NCI-H2029 treated with DMSO at 0.1 percent for 48 hours (cell line): Measurements from ENCODE around the gene TMA7.
"Not testable (repeated sequence)": the region's sequence is repeated elsewhere in the genome, so short reads cannot be mapped to it uniquely, and the experiment has no call there.

Experiments
- DNase-seq: peaks from one replicate; lab custom pipeline; 2025; lab: John Stamatoyannopoulos, UW

The TMA7 gene

GRCh38 chr3:48436477-48436787 is 3.6 kb upstream of the TMA7 start:
- no peak for DNase-seq

DNA sequence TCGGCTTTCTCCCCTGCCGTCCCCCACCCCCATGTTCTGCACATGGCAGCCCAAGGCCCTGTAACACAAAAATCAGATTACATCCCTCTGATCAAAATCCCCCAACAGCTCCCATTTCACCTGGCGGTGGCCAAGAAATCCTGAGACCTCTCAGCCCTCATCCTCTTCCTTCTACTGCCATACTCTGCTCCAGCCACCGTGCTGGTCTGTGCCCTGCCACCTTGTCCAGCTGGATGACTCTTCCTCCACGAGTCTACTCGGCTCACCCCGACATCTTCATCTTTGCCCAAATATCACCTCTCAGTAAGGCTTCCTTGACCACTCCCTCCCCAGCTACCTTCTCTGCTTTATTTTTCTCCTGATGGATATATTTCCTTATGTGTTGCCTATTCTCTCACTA is 3.2 kb upstream of the TMA7 start:
- DNase-seq: no peak

DNA sequence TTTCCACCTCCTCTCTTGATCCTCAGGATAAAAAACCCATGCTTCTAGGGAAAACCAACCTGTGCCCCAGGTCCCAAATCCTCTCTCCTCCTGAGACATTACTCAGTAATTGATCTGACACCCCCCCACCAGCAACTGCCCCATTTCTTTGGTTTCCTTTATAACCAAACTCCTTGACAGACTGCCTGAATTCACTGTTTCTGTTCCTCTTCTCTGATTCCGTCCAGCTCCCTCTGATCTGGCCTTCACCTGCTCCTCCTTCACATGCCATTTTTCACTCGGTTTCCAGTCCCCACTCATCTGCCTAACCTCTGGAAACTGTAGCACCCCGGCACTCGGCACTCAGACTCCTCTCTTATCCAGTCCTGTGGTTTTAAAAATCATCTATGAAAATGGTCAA is 2.2 kb upstream of the TMA7 start:
- DNase-seq: no peak

DNA sequence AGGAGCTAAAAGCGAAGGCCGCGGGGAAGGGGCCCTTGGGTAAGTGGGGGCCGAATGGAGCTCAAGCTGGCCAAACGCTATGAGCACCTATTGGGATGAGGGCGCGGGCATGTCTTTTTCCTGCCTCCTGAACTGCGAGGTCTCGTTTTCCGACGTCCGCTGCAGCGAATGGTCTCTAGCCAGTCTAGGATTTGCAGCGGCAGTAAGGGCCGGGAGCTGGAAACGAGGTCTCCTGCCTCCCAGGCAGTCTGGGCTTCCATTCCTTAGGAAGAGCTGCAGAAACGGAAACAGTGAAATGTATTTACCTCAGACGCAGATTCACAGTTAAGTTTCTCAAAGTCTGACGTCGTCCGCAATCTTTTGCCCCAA is 517 bp downstream of the TMA7 start:
- no peak for DNase-seq

DNA sequence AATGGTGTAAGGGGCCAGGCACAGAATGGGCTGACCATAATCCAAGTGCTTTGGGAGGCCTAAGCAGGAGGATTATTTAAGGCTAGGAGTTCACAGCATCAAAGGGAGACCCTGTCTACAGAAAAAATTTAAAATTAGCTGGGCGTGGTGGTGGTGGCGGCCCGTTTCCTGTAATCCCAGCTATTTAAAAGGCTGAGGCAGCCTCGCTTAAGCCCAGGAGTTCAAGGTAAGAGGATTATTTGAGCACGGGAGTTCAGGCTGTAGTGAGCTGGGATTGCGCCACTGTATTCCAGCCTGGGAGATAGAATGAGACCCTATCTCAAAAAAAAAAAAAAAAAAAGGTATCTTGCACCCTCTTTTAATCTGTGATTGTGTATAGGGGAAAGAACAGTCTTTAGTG is 1.9 kb downstream of the TMA7 start:
- DNase-seq: no peak

DNA sequence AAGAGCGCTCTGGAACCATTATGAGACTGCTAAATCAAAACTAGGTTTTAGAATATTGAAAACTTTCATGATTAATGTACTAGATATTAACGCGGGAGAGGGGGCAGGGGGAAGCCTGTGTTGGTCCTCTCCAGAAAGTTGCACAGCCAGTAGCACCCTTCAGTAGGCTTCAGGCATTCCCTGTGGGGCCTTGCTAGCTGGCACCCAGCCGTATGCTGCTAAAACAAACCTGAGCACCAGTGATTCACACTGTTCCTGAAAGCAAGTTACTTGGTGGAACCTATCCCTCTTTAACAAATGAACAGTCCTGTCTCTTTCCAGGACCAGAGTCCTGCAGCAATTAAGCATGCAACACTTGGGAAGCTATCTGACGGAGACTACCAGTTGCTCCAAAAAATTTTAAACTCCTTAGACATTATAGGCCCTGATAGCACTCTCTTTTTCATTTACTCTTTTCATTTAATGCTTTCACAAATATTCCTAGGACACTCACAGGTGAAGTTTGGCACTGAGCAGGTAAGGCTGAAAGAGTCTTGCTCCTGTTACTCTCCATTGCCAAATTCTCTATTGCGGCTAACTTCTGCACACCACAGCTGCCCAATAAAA is 5.3 kb downstream of the TMA7 start:
- no peak for DNase-seq

DNA sequence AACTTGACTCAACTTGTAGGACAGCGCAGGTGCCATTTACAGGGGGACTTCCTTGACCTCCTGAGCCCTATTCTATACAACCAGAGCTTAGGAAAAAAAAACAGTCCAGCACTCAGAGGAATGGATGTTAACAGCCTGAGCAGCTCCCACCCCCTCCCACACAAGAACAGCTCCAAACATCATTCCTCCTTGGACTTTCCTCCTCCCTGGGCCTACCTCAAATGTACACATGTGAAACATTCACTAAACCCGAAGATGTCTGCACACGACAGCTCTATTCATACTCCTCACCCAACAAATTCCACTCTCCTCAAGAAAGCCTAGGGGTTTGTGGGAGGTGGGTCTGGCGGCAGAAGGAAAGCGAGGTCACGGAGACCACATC is 6.0 kb downstream of the TMA7 start:
- DNase-seq: no peak

GRCh38 chr3:48446425-48447193 is 6.6 kb downstream of the TMA7 start, which contains the start of gene ATRIP:
TSS of gene ATRIP (plus strand) at chr3:48446737. CDS start at chr3:48446846, 109 bp downstream.
- peak; percentile 34 for DNase-seq

GRCh38 chr3:48451270-48451669 is 11.2 kb downstream of the TMA7 start:
- DNase-seq: no peak

DNA sequence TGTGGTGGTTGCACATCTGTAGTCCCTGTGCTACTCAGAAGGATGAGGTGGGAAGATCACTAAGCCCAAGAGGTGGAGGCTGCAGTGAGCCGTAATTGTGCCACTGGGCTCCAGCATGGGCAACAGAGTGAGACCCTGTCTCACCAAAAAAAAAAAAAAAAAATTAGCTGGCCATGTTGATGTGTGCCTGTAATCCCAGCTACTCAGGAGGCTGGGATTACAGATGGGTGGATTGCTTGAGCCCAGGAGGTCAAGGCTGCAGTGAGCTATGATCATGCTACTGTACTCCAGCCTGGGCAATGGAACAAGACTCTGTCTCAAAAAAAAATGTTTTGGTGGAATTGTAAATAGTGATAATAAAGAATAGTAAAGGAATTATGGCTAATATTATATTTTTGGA is 16.4 kb downstream of the TMA7 start:
- no peak for DNase-seq

DNA sequence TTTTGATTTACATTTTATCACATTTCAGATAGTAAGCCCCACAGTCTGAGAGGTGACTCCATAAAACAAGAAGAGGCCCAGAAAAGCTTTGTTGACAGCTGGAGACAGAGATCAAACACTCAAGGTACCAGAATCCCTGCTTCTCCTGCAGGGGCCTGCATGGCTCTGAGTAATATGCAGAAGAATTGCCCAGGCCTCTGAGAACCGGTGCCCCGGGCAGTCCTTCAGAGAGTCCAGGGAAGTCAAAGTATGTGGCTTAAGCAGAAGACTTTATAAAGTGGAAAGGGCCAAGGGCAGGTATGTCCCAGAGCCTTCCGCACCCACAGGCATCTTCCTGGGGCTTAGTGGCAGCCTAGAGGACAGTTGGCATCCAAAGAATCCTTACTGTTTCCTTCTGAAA is 19.3 kb downstream of the TMA7 start:
- DNase-seq: no peak

- DNase-seq: no peak
Measured at GRCh38 chr3:48459773-48460516, 19.9 kb downstream of the TMA7 start.

- no peak for DNase-seq
Measured at GRCh38 chr3:48460517-48460902, 20.5 kb downstream of the TMA7 start.

DNA sequence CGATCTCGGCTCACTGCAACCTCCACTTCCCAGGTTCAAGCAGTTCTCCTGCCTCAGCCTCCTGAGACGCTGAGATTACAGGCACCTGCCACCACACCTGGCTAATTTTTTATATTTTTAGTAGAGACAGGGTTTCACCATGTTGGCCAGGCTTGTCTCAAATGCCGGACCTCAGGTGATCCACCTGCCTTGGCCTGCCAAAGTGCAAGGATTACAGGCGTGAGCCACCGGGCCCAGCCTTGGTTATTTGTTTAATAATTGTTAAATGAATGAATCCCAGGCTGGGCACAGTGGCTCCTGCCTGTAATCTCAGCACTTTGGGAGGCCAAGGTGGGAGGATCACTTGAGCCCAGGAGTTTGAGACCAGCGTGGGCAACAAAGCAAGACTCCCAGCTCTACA is 21.7 kb downstream of the TMA7 start:
- not testable (repeated sequence) for DNase-seq

- no peak for DNase-seq
Measured at GRCh38 chr3:48463703-48464102, 23.6 kb downstream of the TMA7 start.

GRCh38 chr3:48464713-48465221 is 24.7 kb downstream of the TMA7 start:
- no peak for DNase-seq

- no peak for DNase-seq
Measured at GRCh38 chr3:48465237-48465530, 25.1 kb downstream of the TMA7 start.

DNA sequence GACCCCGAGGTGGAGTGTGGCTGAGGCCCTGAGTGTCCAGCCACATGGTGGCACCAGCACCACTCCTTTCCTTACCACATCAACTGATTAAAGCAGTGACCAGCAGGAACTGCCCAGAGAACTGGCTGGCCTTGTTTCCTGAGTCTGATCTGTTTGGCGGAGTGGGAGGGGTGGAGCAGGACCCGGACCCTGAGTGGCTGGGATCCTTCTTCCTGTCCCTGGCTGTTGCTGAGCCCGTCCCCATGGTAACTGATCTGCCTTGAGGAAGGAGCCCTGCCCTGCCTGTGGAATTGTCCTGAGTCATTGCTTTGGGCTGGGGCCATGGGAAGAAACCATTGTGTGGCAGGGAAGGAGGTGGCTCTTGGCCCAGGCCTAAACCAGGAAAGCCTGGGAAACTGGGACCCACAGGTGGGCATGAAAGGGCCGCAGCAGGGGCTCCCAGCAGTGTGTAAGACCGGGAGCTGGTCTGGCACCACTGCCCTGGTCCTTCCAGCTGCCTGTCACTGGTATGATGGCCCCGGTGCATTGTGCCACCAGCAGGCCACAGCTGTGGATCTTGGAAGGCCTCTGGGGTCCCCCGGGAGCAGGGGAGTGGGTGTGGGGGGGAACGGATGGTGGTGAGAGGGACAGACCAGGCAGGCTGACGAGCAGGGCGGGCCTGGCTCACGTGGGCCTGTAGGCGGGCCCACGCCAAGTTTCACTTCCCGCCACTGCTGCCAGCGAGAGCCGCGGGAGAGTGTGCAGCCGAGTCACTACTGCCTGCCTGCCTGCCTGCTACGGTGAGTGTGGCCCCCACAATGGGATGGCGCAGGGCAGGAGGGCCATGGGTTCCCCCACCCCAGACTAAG is 25.7 kb downstream of the TMA7 start:
- DNase-seq: peak; percentile 82

- DNase-seq: no peak
Measured at GRCh38 chr3:48466386-48467109, 26.5 kb downstream of the TMA7 start.

DNA sequence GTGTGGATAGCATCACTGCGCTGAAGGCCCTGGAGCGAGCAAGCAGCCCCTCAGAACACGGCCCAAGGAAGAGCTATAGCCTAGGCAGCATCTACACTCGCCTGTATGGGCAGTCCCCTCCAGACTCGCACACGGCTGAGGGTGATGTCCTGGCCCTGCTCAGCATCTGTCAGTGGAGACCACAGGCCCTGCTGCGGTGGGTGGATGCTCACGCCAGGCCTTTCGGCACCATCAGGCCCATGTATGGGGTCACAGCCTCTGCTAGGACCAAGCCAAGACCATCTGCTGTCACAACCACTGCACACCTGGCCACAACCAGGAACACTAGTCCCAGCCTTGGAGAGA is 27.0 kb downstream of the TMA7 start:
- no peak for DNase-seq

- DNase-seq: no peak
Measured at GRCh38 chr3:48467473-48468267, 27.6 kb downstream of the TMA7 start.
